H1 (cell line): Measurements from ENCODE around the gene ARHGEF18. TPM values are rescaled to one million over a fixed set of nuclear protein-coding genes. Genes with fewer than 3 reads are reported as not detected.

Experiments
- CTCF ChIA-PET: fragments of 300-600 bp; sonication (Branson Sonifier 250); formaldehyde crosslinking; loops from one replicate; lab custom pipeline; 2021; ENCODE audit not compliant: partially characterized antibody; lab: Charles Lee
- POLR2A ChIA-PET: fragments of 300-600 bp; sonication (Branson Sonifier 250); formaldehyde crosslinking; loops from one replicate; lab custom pipeline; 2021; ENCODE audit warnings: inconsistent platforms; ENCODE audit not compliant: partially characterized antibody; lab: Charles Lee
- DNase-seq, 2 experiments: peaks; one replicate each; pipeline versions ENCODE4 v3.0.0 to v3.0.0-alpha.2; 2010 to 2022; ENCODE audit warnings: low spot score in 2 of 2, low read depth in 1 of 2, mixed read lengths in 1 of 2
- FAIRE-seq: peaks from 2 replicates; lab custom pipeline; 2011; peaks lifted over from hg19 to GRCh38; lab: Jason Lieb, UNC
- H2AFZ ChIP-seq: 2 replicates; pipeline ENCODE4 v1.8.1; 2012; ENCODE audit warnings: low read length, inconsistent platforms
- H2AK5ac ChIP-seq: 2 replicates; pipeline ENCODE4 v1.6.1; 2013; ENCODE audit warnings: low read depth, low read length
- H2BK120ac ChIP-seq: replicated peaks from 2 replicates; pipeline ENCODE3; 2013; ENCODE audit warnings: low read depth, low read length, inconsistent platforms
- H2BK12ac ChIP-seq: 2 replicates; pipeline ENCODE4 v1.6.1; 2013; ENCODE audit warnings: low read depth, low read length
- H2BK15ac ChIP-seq: 2 replicates; pipeline ENCODE4 v1.6.1; 2013; ENCODE audit warnings: low read length
- H2BK20ac ChIP-seq: 2 replicates; pipeline ENCODE4 v1.6.1; 2013; ENCODE audit warnings: low read length
- H2BK5ac ChIP-seq: 2 replicates; pipeline ENCODE4 v1.6.1; 2013; ENCODE audit warnings: low read depth, low read length
- H3K14ac ChIP-seq: 2 replicates; pipeline ENCODE4 v1.6.1; 2013; ENCODE audit warnings: inconsistent platforms; ENCODE audit not compliant: insufficient read length
- H3K18ac ChIP-seq: 2 replicates; pipeline ENCODE4 v1.6.1; 2013; ENCODE audit warnings: low read length; ENCODE audit errors: extremely low read depth
- H3K23ac ChIP-seq: 2 replicates; pipeline ENCODE4 v1.6.1; 2013; ENCODE audit warnings: inconsistent platforms; ENCODE audit not compliant: insufficient read length
- H3K23me2 ChIP-seq: 2 replicates; pipeline ENCODE4 v1.6.1; 2013; ENCODE audit warnings: low read depth, low read length
- H3K27ac ChIP-seq: 2 replicates; pipeline ENCODE4 v1.6.1; 2011; ENCODE audit warnings: low read depth, low read length, inconsistent platforms
- H3K27me3 ChIP-seq, 4 experiments: replicated peaks in 1 of 4; 1 replicate in 1 of 4; 2 replicates in 3 of 4; pipeline versions ENCODE4 v1.6.1 to v1.8.1; 2011 to 2013; ENCODE audit warnings: low read length in 3 of 4, mild to moderate bottlenecking in 3 of 4, inconsistent platforms in 2 of 4, mixed read lengths in 2 of 4, moderate library complexity in 1 of 4; ENCODE audit not compliant: control insufficient read depth in 3 of 4, insufficient read depth in 3 of 4; ENCODE audit errors: extremely low read depth in 1 of 4
- H3K36me3 ChIP-seq, 4 experiments: 2 replicates each; pipeline versions ENCODE4 v1.6.1 to v1.8.1; 2011 to 2013; ENCODE audit warnings: mild to moderate bottlenecking in 4 of 4, low read length in 3 of 4, moderate library complexity in 2 of 4, control low read depth in 1 of 4, inconsistent platforms in 1 of 4; ENCODE audit not compliant: insufficient read depth in 4 of 4, control insufficient read depth in 2 of 4
- H3K4ac ChIP-seq: replicated peaks from 2 replicates; pipeline ENCODE3; 2013; ENCODE audit warnings: low read length, low read depth, mixed read lengths, inconsistent platforms; ENCODE audit not compliant: insufficient read length
- H3K4me1 ChIP-seq, 4 experiments: replicated peaks in 1 of 4; 1 replicate in 1 of 4; 2 replicates in 3 of 4; pipeline versions ENCODE4 v1.6.1 to v1.8.1; 2011 to 2013; ENCODE audit warnings: low read length in 3 of 4, inconsistent platforms in 2 of 4, mixed read lengths in 1 of 4; ENCODE audit not compliant: insufficient read depth in 4 of 4, control insufficient read depth in 3 of 4
- H3K4me2 ChIP-seq, 2 experiments: 2 replicates each; pipeline versions ENCODE4 v1.6.1 to v1.8.1; 2011 to 2013; ENCODE audit warnings: low read depth in 2 of 2, low read length in 2 of 2, control low read depth in 1 of 2, inconsistent platforms in 1 of 2, mild to moderate bottlenecking in 1 of 2; ENCODE audit not compliant: insufficient read depth in 1 of 2
- H3K4me3 ChIP-seq, 4 experiments: fragments of 200-600, 300-600 bp in 1 of 4; sonication (generic), shearing (Covaris generic), sonication (Bioruptor Twin) in 1 of 4; 2 replicates each; pipeline versions ENCODE4 v1.5.1 to v1.8.1; 2011 to 2016; ENCODE audit warnings: low read length in 4 of 4, low read depth in 3 of 4, control low read depth in 2 of 4, inconsistent platforms in 2 of 4, mild to moderate bottlenecking in 2 of 4, mixed read lengths in 1 of 4, moderate library complexity in 1 of 4; ENCODE audit not compliant: insufficient read depth in 2 of 4; ENCODE audit errors: extremely low read depth in 1 of 4
- H3K56ac ChIP-seq: replicated peaks from 2 replicates; pipeline ENCODE3; 2013; ENCODE audit warnings: low read depth, mild to moderate bottlenecking, mixed read lengths, low read length, inconsistent platforms; ENCODE audit not compliant: insufficient read length
- H3K79me1 ChIP-seq: 2 replicates; pipeline ENCODE4 v1.6.1; 2013; ENCODE audit warnings: low read depth, low read length, control low read depth
- H3K79me2 ChIP-seq, 2 experiments: 2 replicates each; pipeline versions ENCODE4 v1.6.1 to v1.8.1; 2012 to 2013; ENCODE audit warnings: low read length in 2 of 2, mild to moderate bottlenecking in 2 of 2, inconsistent platforms in 1 of 2; ENCODE audit not compliant: insufficient read depth in 2 of 2, control insufficient read depth in 1 of 2
- H3K9ac ChIP-seq, 4 experiments: replicated peaks in 1 of 4; 1 replicate in 1 of 4; 2 replicates in 3 of 4; pipeline versions ENCODE4 v1.6.1 to v1.8.1; 2011 to 2013; ENCODE audit warnings: low read depth in 3 of 4, low read length in 3 of 4, control low read depth in 2 of 4, mild to moderate bottlenecking in 2 of 4, moderate library complexity in 2 of 4, inconsistent platforms in 1 of 4; ENCODE audit errors: extremely low read depth in 1 of 4
- H3K9me3 ChIP-seq, 2 experiments: 2 replicates each; pipeline versions ENCODE4 v1.6.1 to v1.8.1; 2012 to 2013; ENCODE audit warnings: mild to moderate bottlenecking in 2 of 2, moderate library complexity in 2 of 2, control low read depth in 1 of 2, inconsistent platforms in 1 of 2, low read depth in 1 of 2, low read length in 1 of 2, mixed read lengths in 1 of 2; ENCODE audit not compliant: insufficient read depth in 2 of 2
- H4K20me1 ChIP-seq, 2 experiments: replicated peaks in 1 of 2; 2 replicates each; pipeline versions ENCODE3 to v1.8.1; 2011 to 2013; ENCODE audit warnings: inconsistent platforms in 2 of 2, low read length in 2 of 2, mild to moderate bottlenecking in 1 of 2; ENCODE audit not compliant: insufficient read depth in 2 of 2, control insufficient read depth in 1 of 2
- H4K5ac ChIP-seq: 2 replicates; pipeline ENCODE4 v1.6.1; 2013; ENCODE audit warnings: low read length, low read depth, mixed read lengths, inconsistent platforms; ENCODE audit not compliant: insufficient read length
- H4K8ac ChIP-seq: 2 replicates; pipeline ENCODE4 v1.8.0; 2013; ENCODE audit warnings: mild to moderate bottlenecking, moderate library complexity, low read length, inconsistent platforms; ENCODE audit not compliant: insufficient read depth; ENCODE audit errors: extremely low read depth
- H4K91ac ChIP-seq: replicated peaks from 2 replicates; pipeline ENCODE3; 2013; ENCODE audit warnings: low read length, mixed read lengths, inconsistent platforms; ENCODE audit not compliant: insufficient read length
- CHD2 ChIP-seq: IDR thresholded peaks from 2 replicates; pipeline ENCODE4 v1.6.1; 2012; ENCODE audit warnings: low read length, improper control_type of control experiment
- E2F6 ChIP-seq: IDR thresholded peaks from 2 replicates; pipeline ENCODE4 v1.6.1; 2012; ENCODE audit warnings: inconsistent platforms
- EGR1 ChIP-seq: IDR thresholded peaks from 2 replicates; pipeline ENCODE4 v1.6.1; 2011; ENCODE audit warnings: low read depth, low read length, borderline replicate concordance
- MAFK ChIP-seq: IDR thresholded peaks from 2 replicates; pipeline ENCODE4 v1.6.1; 2012; ENCODE audit warnings: low read depth, mild to moderate bottlenecking, improper control_type of control experiment, low read length
- NANOG ChIP-seq: IDR thresholded peaks from 2 replicates; pipeline ENCODE4 v1.6.1; 2011; ENCODE audit warnings: low read length, low read depth, mild to moderate bottlenecking, inconsistent platforms; ENCODE audit not compliant: insufficient read depth, poor library complexity, severe bottlenecking
- NRF1 ChIP-seq: IDR thresholded peaks from 2 replicates; pipeline ENCODE4 v1.6.1; 2011; ENCODE audit warnings: mild to moderate bottlenecking, low read depth, low read length, improper control_type of control experiment
- POLR2A ChIP-seq, 2 experiments: IDR thresholded peaks; 1 replicate in 1 of 2; 2 replicates in 1 of 2; pipeline ENCODE4 v1.6.1; 2011; ENCODE audit warnings: low read depth in 2 of 2, low read length in 2 of 2, mild to moderate bottlenecking in 2 of 2; ENCODE audit errors: control extremely low read depth in 1 of 2
- POLR2AphosphoS5 ChIP-seq: IDR thresholded peaks from 2 replicates; pipeline ENCODE4 v1.6.1; 2011; ENCODE audit warnings: low read depth, low read length
- RNF2 ChIP-seq: fragments of 200-900, 300-1000 bp; sonication (generic); IDR thresholded peaks from 2 replicates; pipeline ENCODE4 v1.7.1; 2016; ENCODE audit warnings: borderline replicate concordance, low read depth, mild to moderate bottlenecking, antibody characterized with exemption, low read length; ENCODE audit not compliant: poor library complexity, severe bottlenecking; ENCODE audit errors: missing control alignments
- SIX5 ChIP-seq: IDR thresholded peaks from 2 replicates; pipeline ENCODE4 v1.6.1; 2011; ENCODE audit warnings: mild to moderate bottlenecking, low read depth, low read length
- SP1 ChIP-seq: IDR thresholded peaks from 2 replicates; pipeline ENCODE4 v1.6.1; 2011; ENCODE audit warnings: low read depth, low read length
- SUZ12 ChIP-seq: fragments of 200-600 bp; sonication (generic); IDR thresholded peaks from 2 replicates; pipeline ENCODE4 v1.6.1; 2012; ENCODE audit warnings: mild to moderate bottlenecking, inconsistent platforms, low read length, moderate library complexity, mixed read lengths
- WGBS, 2 experiments: shearing (Covaris generic) in 1 of 2; methylation state at CpG; one replicate each; pipeline versions ENCODE4 v1.1.6 to v1.1.7; 2013 to 2015; ENCODE audit warnings: low lambda C conversion rate in 2 of 2, mixed read lengths in 2 of 2, inconsistent platforms in 1 of 2, low coverage in 1 of 2, missing lambda C conversion rate in 1 of 2; ENCODE audit not compliant: insufficient replicate concordance in 2 of 2, insufficient coverage in 1 of 2, insufficient read length in 1 of 2; ENCODE audit errors: extremely low coverage in 1 of 2, missing lambda C conversion rate in 1 of 2; 5-methylcytosine and 5-hydroxymethylcytosine counted together
- polyA plus RNA-seq, 7 experiments: library from polyadenylated mRNA; depleted of rRNA in 3 of 7; stranded (reverse) in 5 of 7; unstranded in 2 of 7; fragments of >200 nt in 5 of 7; fragments of 200-250 nt in 2 of 7; gene quantifications; 1 replicate in 5 of 7; 2 replicates in 1 of 7; 4 replicates in 1 of 7; pipeline versions ENCODE4 v1.2.1 to v1.2.3, GENCODE V29; 2011 to 2013; ENCODE audit warnings: missing spikeins in 2 of 7, mixed read lengths in 2 of 7
- total RNA-seq: library from RNA; stranded (reverse); fragmentation: NEBNext Ultra II Directional; extraction: Animal tissue kit (Norgen Biotek cat#: 25700); gene quantifications from 2 replicates; pipeline ENCODE4 v1.2.1, GENCODE V29; 2021

Gene ARHGEF18
- total and polyA plus RNA-seq, 2 of the 8 experiments (the other 6 are each of a cell fraction or from before 2014, with no cell fraction given): 12.2 to 35.9 TPM

DNA sequence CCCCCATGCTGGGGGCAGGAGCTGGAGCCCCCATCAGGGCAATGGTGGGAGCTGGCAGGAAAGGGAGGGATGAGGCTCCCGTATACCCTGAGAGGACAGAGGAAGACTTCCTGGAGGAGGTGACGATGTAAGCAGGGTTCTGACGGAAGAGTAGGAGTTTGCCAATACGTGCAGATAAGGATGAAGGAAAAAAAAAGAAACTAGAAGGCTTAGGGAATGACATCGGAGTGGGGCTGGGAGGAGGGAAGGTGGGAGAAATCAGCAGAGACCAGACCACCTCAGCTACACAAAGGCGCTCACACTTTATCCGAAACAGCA, 32.3 kb downstream of the ARHGEF18 start:
- Histone ChIP-seq H3K4me1 (peaks cover 0 to 3% (median 2%) of the 10 kb centered on the region in 4 experiments; a peak in 3 of 7 replicates), H2BK5ac (no peak overlapping the region), H4K5ac (no peak overlapping the region), H4K20me1 (no peaks in the 10 kb centered on the region), H3K14ac (no peak overlapping the region), H3K56ac (no peak overlapping the region), H3K79me1 (no peaks in the 10 kb centered on the region), H2BK20ac (no peak overlapping the region), H2BK120ac (no peak overlapping the region), H3K36me3 (no peaks in the 10 kb centered on the region), H3K27me3 (no peaks in the 10 kb centered on the region), H3K9me3 (no peaks in the 10 kb centered on the region), H3K18ac (no peak overlapping the region), H2AFZ (no peak overlapping the region), H4K8ac (no peak overlapping the region), H3K79me2 (no peaks in the 10 kb centered on the region), H3K23me2 (no peaks in the 10 kb centered on the region), H3K4me2 (no peak overlapping the region), H2BK12ac (no peak overlapping the region), H2AK5ac (no peak overlapping the region), H3K4me3 (no peak overlapping the region), H3K23ac (no peak overlapping the region), H3K4ac (no peak overlapping the region), H2BK15ac (peak overlapping the region; percentile 81; the same call in 1 of the 2 replicates), H4K91ac (no peak overlapping the region), H3K9ac (no peak overlapping the region), H3K27ac (no peak overlapping the region)
- FAIRE-seq (no peak), DNase-seq (peak in 1 of 2 experiments; percentile 48)
- ChIA-PET CTCF (interaction anchor here (0.6 to 6.0 kb wide), 17 partner anchors 9 to 1981 kb away, joined by 3 to 85 read pairs (median 4); a partner anchor contains a TSS), POLR2A (no interaction called here)
- WGBS, 2 experiments: 82% methylated on average over 7 of the region's 7 CpGs; no CpG with 5 or more reads in 1 of the 2 experiments
- TF ChIP-seq POLR2AphosphoS5 (no peak), POLR2A (IDR thresholded peaks at IDR 0.05; ENCODE audit: control extremely low read depth in 1 of 2, low read depth in 2 of 2, low read length in 2 of 2) (no peak), CHD2 (no peak), E2F6 (no peak), SUZ12 (no peak), MAFK (no peak), SIX5 (no peak), EGR1 (no peak), NANOG (no peak), NRF1 (no peak), SP1 (no peak), RNF2 (no peak)
